HL-60 (cell line): ENCODE data around the gene OR6X1.
"Not testable (repeated sequence)": the region's sequence is repeated elsewhere in the genome, so short reads cannot be mapped to it uniquely, and the experiment has no call there.

Source experiments
- TF ChIP-seq, protein P1 (sequence below): IDR thresholded peaks from one replicate; pipeline ENCODE4 v1.5.1; 2011; ENCODE audit warnings: low read length, control low read depth, inconsistent platforms; ENCODE audit not compliant: insufficient read depth
- TF ChIP-seq, protein P2 (sequence below): IDR thresholded peaks from 2 replicates; pipeline ENCODE4 v1.6.1; 2012; ENCODE audit warnings: low read depth; ENCODE audit not compliant: insufficient replicate concordance

DNA sequence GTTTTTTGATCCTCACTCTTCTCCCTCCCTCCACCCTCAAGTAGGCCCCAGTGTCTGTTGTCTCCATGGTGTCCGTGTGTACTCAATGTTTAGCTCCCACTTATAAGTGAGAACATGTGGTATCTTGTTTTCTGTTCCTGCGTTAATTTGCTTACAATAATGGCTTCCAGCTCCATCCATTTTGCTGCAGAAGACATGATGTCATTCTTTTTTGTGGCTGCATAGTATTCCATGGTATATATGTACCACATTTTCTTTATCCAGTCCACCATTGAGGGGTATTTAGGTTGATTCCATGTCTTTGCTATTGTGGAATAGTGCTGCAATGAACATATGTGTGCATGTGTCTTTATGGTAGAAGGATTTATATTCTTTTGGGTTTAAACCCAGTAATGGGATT is 6.0 kb downstream of the OR6X1 start:
- TF ChIP-seq, protein P1, sequence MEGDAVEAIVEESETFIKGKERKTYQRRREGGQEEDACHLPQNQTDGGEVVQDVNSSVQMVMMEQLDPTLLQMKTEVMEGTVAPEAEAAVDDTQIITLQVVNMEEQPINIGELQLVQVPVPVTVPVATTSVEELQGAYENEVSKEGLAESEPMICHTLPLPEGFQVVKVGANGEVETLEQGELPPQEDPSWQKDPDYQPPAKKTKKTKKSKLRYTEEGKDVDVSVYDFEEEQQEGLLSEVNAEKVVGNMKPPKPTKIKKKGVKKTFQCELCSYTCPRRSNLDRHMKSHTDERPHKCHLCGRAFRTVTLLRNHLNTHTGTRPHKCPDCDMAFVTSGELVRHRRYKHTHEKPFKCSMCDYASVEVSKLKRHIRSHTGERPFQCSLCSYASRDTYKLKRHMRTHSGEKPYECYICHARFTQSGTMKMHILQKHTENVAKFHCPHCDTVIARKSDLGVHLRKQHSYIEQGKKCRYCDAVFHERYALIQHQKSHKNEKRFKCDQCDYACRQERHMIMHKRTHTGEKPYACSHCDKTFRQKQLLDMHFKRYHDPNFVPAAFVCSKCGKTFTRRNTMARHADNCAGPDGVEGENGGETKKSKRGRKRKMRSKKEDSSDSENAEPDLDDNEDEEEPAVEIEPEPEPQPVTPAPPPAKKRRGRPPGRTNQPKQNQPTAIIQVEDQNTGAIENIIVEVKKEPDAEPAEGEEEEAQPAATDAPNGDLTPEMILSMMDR = not testable (repeated sequence)
- TF ChIP-seq, protein P2, sequence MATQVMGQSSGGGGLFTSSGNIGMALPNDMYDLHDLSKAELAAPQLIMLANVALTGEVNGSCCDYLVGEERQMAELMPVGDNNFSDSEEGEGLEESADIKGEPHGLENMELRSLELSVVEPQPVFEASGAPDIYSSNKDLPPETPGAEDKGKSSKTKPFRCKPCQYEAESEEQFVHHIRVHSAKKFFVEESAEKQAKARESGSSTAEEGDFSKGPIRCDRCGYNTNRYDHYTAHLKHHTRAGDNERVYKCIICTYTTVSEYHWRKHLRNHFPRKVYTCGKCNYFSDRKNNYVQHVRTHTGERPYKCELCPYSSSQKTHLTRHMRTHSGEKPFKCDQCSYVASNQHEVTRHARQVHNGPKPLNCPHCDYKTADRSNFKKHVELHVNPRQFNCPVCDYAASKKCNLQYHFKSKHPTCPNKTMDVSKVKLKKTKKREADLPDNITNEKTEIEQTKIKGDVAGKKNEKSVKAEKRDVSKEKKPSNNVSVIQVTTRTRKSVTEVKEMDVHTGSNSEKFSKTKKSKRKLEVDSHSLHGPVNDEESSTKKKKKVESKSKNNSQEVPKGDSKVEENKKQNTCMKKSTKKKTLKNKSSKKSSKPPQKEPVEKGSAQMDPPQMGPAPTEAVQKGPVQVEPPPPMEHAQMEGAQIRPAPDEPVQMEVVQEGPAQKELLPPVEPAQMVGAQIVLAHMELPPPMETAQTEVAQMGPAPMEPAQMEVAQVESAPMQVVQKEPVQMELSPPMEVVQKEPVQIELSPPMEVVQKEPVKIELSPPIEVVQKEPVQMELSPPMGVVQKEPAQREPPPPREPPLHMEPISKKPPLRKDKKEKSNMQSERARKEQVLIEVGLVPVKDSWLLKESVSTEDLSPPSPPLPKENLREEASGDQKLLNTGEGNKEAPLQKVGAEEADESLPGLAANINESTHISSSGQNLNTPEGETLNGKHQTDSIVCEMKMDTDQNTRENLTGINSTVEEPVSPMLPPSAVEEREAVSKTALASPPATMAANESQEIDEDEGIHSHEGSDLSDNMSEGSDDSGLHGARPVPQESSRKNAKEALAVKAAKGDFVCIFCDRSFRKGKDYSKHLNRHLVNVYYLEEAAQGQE = not testable (repeated sequence)
